Neuronal stem cell (in vitro differentiated cells): ENCODE data around the gene LTN1.

Experiments used
- DNase-seq: peaks from one replicate; pipeline ENCODE4 v3.0.0-alpha.2; 2013; ENCODE audit warnings: low spot score
- H2AFZ ChIP-seq: one replicate; pipeline ENCODE4 v1.6.1; 2013; ENCODE audit warnings: mild to moderate bottlenecking, low read length, inconsistent platforms
- H2AK5ac ChIP-seq: 2 replicates; pipeline ENCODE4 v1.6.1; 2013; ENCODE audit warnings: low read depth, mild to moderate bottlenecking, inconsistent platforms, low read length, moderate library complexity, mixed read lengths
- H2BK120ac ChIP-seq: 2 replicates; pipeline ENCODE4 v1.6.1; 2013; ENCODE audit warnings: low read depth, mild to moderate bottlenecking, inconsistent platforms, low read length, moderate library complexity, mixed read lengths
- H2BK12ac ChIP-seq: one replicate; pipeline ENCODE4 v1.6.1; 2013; ENCODE audit warnings: low read length, inconsistent platforms
- H2BK15ac ChIP-seq: 2 replicates; pipeline ENCODE4 v1.6.1; 2013; ENCODE audit warnings: mild to moderate bottlenecking, low read length, inconsistent platforms, mixed read lengths
- H2BK5ac ChIP-seq: one replicate; pipeline ENCODE4 v1.6.1; 2013; ENCODE audit warnings: inconsistent platforms, mild to moderate bottlenecking, low read length, moderate library complexity
- H3K14ac ChIP-seq: one replicate; pipeline ENCODE4 v1.6.1; 2013; ENCODE audit warnings: low read length, inconsistent platforms
- H3K18ac ChIP-seq: 2 replicates; pipeline ENCODE4 v1.6.1; 2013; ENCODE audit warnings: low read length, inconsistent platforms
- H3K23ac ChIP-seq: 2 replicates; pipeline ENCODE4 v1.6.1; 2013; ENCODE audit warnings: low read depth, mild to moderate bottlenecking, mixed read lengths, low read length, inconsistent platforms; ENCODE audit not compliant: poor library complexity
- H3K27ac ChIP-seq: replicated peaks from 3 replicates; pipeline ENCODE4 v1.5.1; 2013; ENCODE audit warnings: low read length, inconsistent platforms
- H3K27me3 ChIP-seq, 3 experiments: 2 replicates each; pipeline ENCODE4 v1.6.1; 2013; ENCODE audit warnings: low read length in 3 of 3, mild to moderate bottlenecking in 2 of 3, inconsistent platforms in 1 of 3, low read depth in 1 of 3, mixed read lengths in 1 of 3, moderate library complexity in 1 of 3; ENCODE audit not compliant: control insufficient read depth in 3 of 3, insufficient read depth in 3 of 3
- H3K36me3 ChIP-seq, 2 donors: replicated peaks in 1 of 2; 2 replicates each; pipeline ENCODE4 v1.6.1; 2013; ENCODE audit warnings: low read length in 2 of 2; ENCODE audit not compliant: control insufficient read depth in 2 of 2, insufficient read depth in 2 of 2
- H3K4ac ChIP-seq: 2 replicates; pipeline ENCODE4 v1.6.1; 2013; ENCODE audit warnings: inconsistent platforms, mild to moderate bottlenecking, low read length, moderate library complexity
- H3K4me1 ChIP-seq, 2 donors: 1 replicate in 1 of 2; 2 replicates in 1 of 2; pipeline ENCODE4 v1.6.1; 2013; ENCODE audit warnings: low read length in 2 of 2, low read depth in 1 of 2; ENCODE audit not compliant: control insufficient read depth in 2 of 2, insufficient read depth in 1 of 2
- H3K4me2 ChIP-seq: one replicate; pipeline ENCODE4 v1.6.1; 2013; ENCODE audit warnings: mild to moderate bottlenecking, low read length, inconsistent platforms; ENCODE audit not compliant: insufficient read depth, poor library complexity, severe bottlenecking
- H3K4me3 ChIP-seq, 2 donors: 2 replicates each; pipeline ENCODE4 v1.5.1; 2013; ENCODE audit warnings: low read length in 2 of 2, mild to moderate bottlenecking in 2 of 2, inconsistent platforms in 1 of 2, moderate library complexity in 1 of 2
- H3K79me1 ChIP-seq: one replicate; pipeline ENCODE4 v1.6.1; 2013; ENCODE audit warnings: low read depth, mild to moderate bottlenecking, inconsistent platforms, low read length, moderate library complexity
- H3K9ac ChIP-seq: one replicate; pipeline ENCODE4 v1.6.1; 2013; ENCODE audit warnings: mild to moderate bottlenecking, low read depth, low read length, inconsistent platforms; ENCODE audit not compliant: poor library complexity
- H3K9me3 ChIP-seq, 2 donors: replicated peaks in 1 of 2; 2 replicates each; pipeline versions ENCODE3 to v1.6.1; 2013; ENCODE audit warnings: low read length in 2 of 2, mild to moderate bottlenecking in 2 of 2, inconsistent platforms in 1 of 2, low read depth in 1 of 2, mixed read lengths in 1 of 2, moderate library complexity in 1 of 2; ENCODE audit not compliant: control insufficient read depth in 2 of 2, insufficient read depth in 1 of 2
- H4K8ac ChIP-seq: one replicate; pipeline ENCODE4 v1.6.1; 2013; ENCODE audit warnings: low read depth, mild to moderate bottlenecking, inconsistent platforms, low read length, moderate library complexity
- H4K91ac ChIP-seq: one replicate; pipeline ENCODE4 v1.6.1; 2013; ENCODE audit warnings: low read length, low read depth, mild to moderate bottlenecking, inconsistent platforms; ENCODE audit not compliant: poor library complexity
- WGBS, 2 donors: extraction: QIAGEN DNeasy Blood & Tissue Kit; methylation state at CpG; one replicate each; pipeline ENCODE4 v1.1.7; 2013; ENCODE audit warnings: missing lambda C conversion rate in 2 of 2, mixed read lengths in 1 of 2; ENCODE audit not compliant: insufficient read length in 2 of 2, insufficient replicate concordance in 1 of 2; ENCODE audit errors: extremely low coverage in 2 of 2; 5-methylcytosine and 5-hydroxymethylcytosine counted together

LTN1 gene

GRCh38 chr21:28885853-28886177, 106.9 kb downstream of the LTN1 start:
- Histone ChIP-seq H3K9ac (no peak overlapping the region), H3K27ac (no peak overlapping the region), H2BK120ac (no peak overlapping the region), H2BK15ac (no peak overlapping the region), H3K4me2 (no peak overlapping the region), H2BK12ac (no peak overlapping the region), H3K4me1 (no peaks in the 10 kb centered on the region), H3K36me3 (peaks cover 2 to 22% of the 10 kb centered on the region in 2 donors), H2AFZ (peak overlapping the region; percentile 93), H4K8ac (no peak overlapping the region), H3K4me3 (peak overlapping the region in 1 of 2 donors; percentile 66), H2BK5ac (no peak overlapping the region), H2AK5ac (no peak overlapping the region), H4K91ac (no peak overlapping the region), H3K4ac (no peak overlapping the region), H3K9me3 (no peaks in the 10 kb centered on the region), H3K27me3 (no peaks in the 10 kb centered on the region), H3K79me1 (no peaks in the 10 kb centered on the region), H3K23ac (no peak overlapping the region), H3K18ac (no peak overlapping the region), H3K14ac (no peak overlapping the region)
- no CpG with 5 or more reads among the region's 6 CpGs for WGBS, 2 donors
- no peak for DNase-seq

GRCh38 chr21:28884976-28885852, 107.5 kb downstream of the LTN1 start:
- Histone ChIP-seq H3K14ac (peak overlapping the region; percentile 100), H4K91ac (peak overlapping the region; percentile 89), H4K8ac (no peak overlapping the region), H2AFZ (peak overlapping the region; percentile 93), H3K4me1 (no peaks in the 10 kb centered on the region), H2BK15ac (peak overlapping the region; percentile 90), H3K9me3 (no peaks in the 10 kb centered on the region), H3K4me2 (peak overlapping the region; percentile 67), H3K36me3 (peaks cover 2 to 24% of the 10 kb centered on the region in 2 donors), H2BK5ac (peak overlapping the region; percentile 83), H3K18ac (peak overlapping the region; percentile 99), H3K4ac (no peak overlapping the region), H2BK12ac (no peak overlapping the region), H3K23ac (peak overlapping the region; percentile 90), H3K27ac (peak overlapping the region; percentile 73), H3K4me3 (peak overlapping the region; percentile 66 to 89), H3K9ac (peak overlapping the region; percentile 98), H3K27me3 (no peaks in the 10 kb centered on the region), H3K79me1 (no peaks in the 10 kb centered on the region), H2BK120ac (no peak overlapping the region), H2AK5ac (no peak overlapping the region)
- peak; percentile 72 for DNase-seq
- no CpG with 5 or more reads among the region's 47 CpGs for WGBS, 2 donors

DNA sequence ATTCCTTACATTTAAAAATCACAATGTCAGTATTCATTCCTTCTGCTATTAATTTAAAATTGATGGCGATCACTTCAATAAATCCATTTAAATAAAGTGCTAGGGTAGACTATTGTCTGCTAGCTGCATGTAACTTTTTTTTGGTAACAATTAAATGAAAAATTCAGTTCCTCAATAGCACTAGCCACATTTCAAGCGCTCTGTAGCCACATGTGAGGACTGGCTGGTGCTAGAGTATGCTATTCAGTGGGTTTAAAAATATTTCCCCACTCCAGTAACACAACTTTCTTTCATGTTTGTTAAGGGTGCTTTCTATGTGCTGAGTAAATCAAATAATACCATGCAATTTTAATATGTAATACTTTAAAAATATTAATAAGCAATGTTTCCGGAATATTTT, 108.2 kb downstream of the LTN1 start:
- Histone ChIP-seq H2AFZ (peak overlapping the region; percentile 93), H3K23ac (no peak overlapping the region), H3K4me1 (no peaks in the 10 kb centered on the region), H3K27me3 (no peaks in the 10 kb centered on the region), H3K9ac (no peak overlapping the region), H2BK12ac (no peak overlapping the region), H2BK5ac (no peak overlapping the region), H3K4ac (no peak overlapping the region), H3K4me3 (peak overlapping the region; percentile 66 to 89), H4K8ac (no peak overlapping the region), H3K4me2 (peak overlapping the region; percentile 67), H3K9me3 (no peaks in the 10 kb centered on the region), H3K14ac (no peak overlapping the region), H3K79me1 (no peaks in the 10 kb centered on the region), H2BK15ac (no peak overlapping the region), H3K36me3 (peaks cover 2 to 32% of the 10 kb centered on the region in 2 donors), H2AK5ac (no peak overlapping the region), H4K91ac (no peak overlapping the region), H3K18ac (no peak overlapping the region), H2BK120ac (no peak overlapping the region), H3K27ac (no peak overlapping the region)
- WGBS, 2 donors, result no CpG with 5 or more reads among the region's 3 CpGs
- no peak for DNase-seq

- Histone ChIP-seq H2BK120ac (no peak overlapping the region), H3K4me3 (peak overlapping the region in 1 of 2 donors; percentile 66), H3K18ac (no peak overlapping the region), H4K91ac (no peak overlapping the region), H2AFZ (peak overlapping the region; percentile 93), H4K8ac (no peak overlapping the region), H3K4me2 (no peak overlapping the region), H3K79me1 (no peaks in the 10 kb centered on the region), H2AK5ac (no peak overlapping the region), H2BK12ac (no peak overlapping the region), H3K36me3 (peaks cover 2 to 37% of the 10 kb centered on the region in 2 donors), H2BK5ac (no peak overlapping the region), H3K23ac (no peak overlapping the region), H3K27ac (no peak overlapping the region), H3K14ac (no peak overlapping the region), H3K9me3 (no peaks in the 10 kb centered on the region), H2BK15ac (no peak overlapping the region), H3K9ac (no peak overlapping the region), H3K4ac (no peak overlapping the region), H3K4me1 (no peaks in the 10 kb centered on the region), H3K27me3 (no peaks in the 10 kb centered on the region)
- DNase-seq, result no peak
Observed at GRCh38 chr21:28883931-28884330, 108.7 kb downstream of the LTN1 start.
